GM23248 (cell line): ENCODE results near the gene TRPM7. TPM values are rescaled to one million over a fixed set of nuclear protein-coding genes. Genes with fewer than 3 reads are reported as not detected.

Experiments
- DNase-seq: peaks from one replicate; pipeline ENCODE4 v3.0.0-alpha.2; 2015
- H2AFZ ChIP-seq: fragments of 200-600 bp; sonication (generic); 2 replicates; pipeline ENCODE4 v1.6.1; 2016; ENCODE audit warnings: antibody characterized with exemption
- H3F3A ChIP-seq: fragments of 200-600 bp; sonication (generic); 2 replicates; pipeline ENCODE4 v1.6.1; 2016; ENCODE audit warnings: mild to moderate bottlenecking, antibody characterized with exemption, mixed run types; ENCODE audit not compliant: insufficient read depth
- H3K27ac ChIP-seq: fragments of 200-600 bp; sonication (generic); 2 replicates; pipeline ENCODE4 v1.5.1; 2016; ENCODE audit warnings: mild to moderate bottlenecking
- H3K27me3 ChIP-seq: fragments of 200-600 bp; sonication (generic); replicated peaks from 2 replicates; pipeline ENCODE4 v1.6.1; 2016; ENCODE audit warnings: mild to moderate bottlenecking; ENCODE audit not compliant: insufficient read depth
- H3K36me3 ChIP-seq: fragments of 200-600 bp; sonication (generic); 2 replicates; pipeline ENCODE4 v1.6.1; 2016; ENCODE audit warnings: low read depth, mild to moderate bottlenecking
- H3K4me1 ChIP-seq: fragments of 200-600 bp; sonication (generic); 2 replicates; pipeline ENCODE4 v1.6.1; 2016; ENCODE audit warnings: mild to moderate bottlenecking; ENCODE audit not compliant: insufficient read depth
- H3K4me2 ChIP-seq: fragments of 200-600 bp; sonication (generic); one replicate; pipeline ENCODE4 v1.6.1; 2016; ENCODE audit warnings: mild to moderate bottlenecking; ENCODE audit not compliant: unreplicated experiment
- H3K4me3 ChIP-seq: fragments of 200-600 bp; sonication (generic); 2 replicates; pipeline ENCODE4 v1.5.1; 2016; ENCODE audit warnings: mild to moderate bottlenecking
- H3K79me2 ChIP-seq: fragments of 200-600 bp; sonication (generic); 2 replicates; pipeline ENCODE4 v1.6.1; 2016; ENCODE audit warnings: mild to moderate bottlenecking; ENCODE audit not compliant: insufficient read depth
- H3K9ac ChIP-seq: fragments of 200-600 bp; sonication (generic); 2 replicates; pipeline ENCODE4 v1.6.1; 2016; ENCODE audit warnings: mild to moderate bottlenecking
- H3K9me2 ChIP-seq: fragments of 200-600 bp; sonication (generic); 2 replicates; pipeline ENCODE4 v1.6.1; 2016; ENCODE audit warnings: mixed run types, mild to moderate bottlenecking, moderate library complexity; ENCODE audit not compliant: insufficient read depth
- H3K9me3 ChIP-seq: fragments of 200-600 bp; sonication (generic); one replicate; pipeline ENCODE4 v1.6.1; 2017; ENCODE audit warnings: low read depth
- H4K20me1 ChIP-seq: fragments of 200-600 bp; sonication (generic); 2 replicates; pipeline ENCODE4 v1.6.0; 2016; ENCODE audit not compliant: insufficient read depth
- EZH2 ChIP-seq: fragments of 200-600 bp; sonication (generic); IDR thresholded peaks from 2 replicates; pipeline ENCODE4 v1.6.1; 2018; ENCODE audit warnings: antibody characterized with exemption, mild to moderate bottlenecking; ENCODE audit not compliant: insufficient read depth, poor library complexity, severe bottlenecking
- EZH2phosphoT487 ChIP-seq: fragments of 200-600 bp; sonication (generic); IDR thresholded peaks from 2 replicates; pipeline ENCODE4 v1.6.1; 2018; ENCODE audit warnings: antibody characterized with exemption, moderate library complexity, mild to moderate bottlenecking, low read depth; ENCODE audit not compliant: insufficient read depth
- WGBS, 2 experiments: methylation state at CpG; one replicate each; pipeline ENCODE4 v1.1.6; 2015 to 2017; ENCODE audit warnings: low lambda C conversion rate in 2 of 2, low coverage in 1 of 2; ENCODE audit errors: missing lambda C conversion rate in 2 of 2; 5-methylcytosine and 5-hydroxymethylcytosine counted together
- in situ Hi-C: fragments of 300-500 bp; cut with MboI; formaldehyde crosslinking; loops from 2 replicates; pipeline ENCODE4 v1.15.0; 2020
- polyA plus RNA-seq: library from polyadenylated mRNA; unstranded; fragments of >200 nt; fragmentation: Nextera tagmentation; extraction: Ambion mirVana; gene quantifications from 2 replicates; pipeline ENCODE4 v1.2.1, GENCODE V29; 2016
- total RNA-seq: library from RNA; depleted of rRNA; stranded (reverse); fragments of >200 nt; shearing (Covaris generic); gene quantifications from 2 replicates; pipeline ENCODE4 v1.2.3, GENCODE V29; 2014

TRPM7 gene
- total and polyA plus RNA-seq, 2 experiments from 2014 or later = 15.5 to 38.4 TPM

DNA sequence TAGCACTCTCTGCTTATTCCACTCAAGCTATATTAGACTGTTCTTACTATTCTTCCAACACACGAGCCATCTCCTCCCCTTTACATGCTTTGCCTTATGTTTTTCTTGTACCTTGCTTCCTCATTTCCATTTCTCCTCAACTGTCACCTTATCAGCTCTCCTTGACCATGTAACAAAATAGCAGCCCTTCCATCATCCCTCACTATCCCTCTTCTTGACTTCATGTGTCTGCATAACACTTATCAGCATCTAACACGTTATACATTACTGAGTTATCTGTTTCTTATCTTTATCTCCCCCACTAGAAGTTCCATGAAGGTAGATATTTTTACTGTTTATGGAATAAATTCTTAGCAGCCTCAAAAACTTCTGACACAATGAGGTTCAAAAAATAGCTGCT lies 45.3 kb downstream of the TRPM7 start:
- H3K9me3 ChIP-seq = no peaks in the 10 kb centered on the region
- peaks cover 90% of the 10 kb centered on the region for H3K79me2 ChIP-seq
- in situ Hi-C loops = no loop called here
- H3F3A ChIP-seq = no peaks in the 10 kb centered on the region
- H3K27ac ChIP-seq = no peak overlapping the region
- no peaks in the 10 kb centered on the region for H4K20me1 ChIP-seq
- no peak for DNase-seq
- no peak overlapping the region for H2AFZ ChIP-seq
- no peaks in the 10 kb centered on the region for H3K4me1 ChIP-seq
- H3K9me2 ChIP-seq = no peaks in the 10 kb centered on the region
- no peak overlapping the region for H3K4me2 ChIP-seq
- no peak overlapping the region for H3K9ac ChIP-seq
- peaks cover 52% of the 10 kb centered on the region for H3K36me3 ChIP-seq
- no peak overlapping the region for H3K4me3 ChIP-seq
- TF ChIP-seq EZH2 = no peak
- WGBS, 2 experiments = 98% methylated on average over 2 of the region's 2 CpGs
- no peaks in the 10 kb centered on the region for H3K27me3 ChIP-seq

DNA sequence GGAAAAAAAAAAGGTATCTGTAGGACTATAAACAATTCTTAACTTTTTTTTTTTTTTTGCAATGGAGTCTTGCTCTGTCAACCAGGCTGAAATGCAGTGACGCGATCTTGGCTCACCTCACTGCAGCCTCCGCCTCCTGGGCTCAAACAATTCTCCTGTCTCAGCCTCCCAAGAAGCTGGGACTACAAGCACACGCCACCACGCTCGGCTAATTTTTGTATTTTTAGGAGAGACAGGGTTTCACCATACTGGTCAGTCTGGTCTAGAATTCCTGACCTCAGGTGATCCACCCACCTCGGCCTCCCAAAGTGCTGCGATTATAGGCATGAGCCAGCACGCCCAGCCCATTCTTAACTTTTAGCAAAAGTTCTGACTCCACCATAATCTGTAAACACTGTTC lies 50.5 kb downstream of the TRPM7 start:
- DNase-seq = no peak
- H3F3A ChIP-seq = no peaks in the 10 kb centered on the region
- peaks cover 44% of the 10 kb centered on the region for H3K79me2 ChIP-seq
- in situ Hi-C loops = no loop called here
- H2AFZ ChIP-seq = no peak overlapping the region
- H3K4me2 ChIP-seq = no peak overlapping the region
- no peaks in the 10 kb centered on the region for H3K9me3 ChIP-seq
- peaks cover 64% of the 10 kb centered on the region for H3K36me3 ChIP-seq
- H4K20me1 ChIP-seq = no peaks in the 10 kb centered on the region
- WGBS, 2 experiments = 94% methylated on average over 9 of the region's 9 CpGs
- H3K9ac ChIP-seq = no peak overlapping the region
- H3K27ac ChIP-seq = no peak overlapping the region
- no peaks in the 10 kb centered on the region for H3K27me3 ChIP-seq
- no peak overlapping the region for H3K4me3 ChIP-seq
- no peak for TF ChIP-seq EZH2
- no peak for TF ChIP-seq EZH2phosphoT487
- H3K9me2 ChIP-seq = no peaks in the 10 kb centered on the region
- no peaks in the 10 kb centered on the region for H3K4me1 ChIP-seq

- peaks cover 65% of the 10 kb centered on the region for H3K36me3 ChIP-seq
Observed at GRCh38 chr15:50633653-50634052, 52.9 kb downstream of the TRPM7 start.

GRCh38 chr15:50628421-50628820 lies 58.2 kb downstream of the TRPM7 start:
- Histone ChIP-seq H3K36me3 (peaks cover 31% of the 10 kb centered on the region), H3K4me1 (peaks cover 20% of the 10 kb centered on the region; the same call in 1 of the 2 replicates), H3K9ac (no peak overlapping the region), H3K27ac (no peak overlapping the region), H3K4me2 (no peak overlapping the region), H2AFZ (no peak overlapping the region), H3K27me3 (no peaks in the 10 kb centered on the region), H3F3A (peaks cover 25% of the 10 kb centered on the region; the same call in 1 of the 2 replicates), H3K4me3 (no peak overlapping the region), H4K20me1 (no peaks in the 10 kb centered on the region), H3K79me2 (0 out of 2 replicates have a peak, but pooled peaks cover 6% of the 10 kb centered on the region), H3K9me2 (no peaks in the 10 kb centered on the region), H3K9me3 (no peaks in the 10 kb centered on the region)
- WGBS, 2 experiments = 93 to 98% methylated on average over 5 of the region's 5 CpGs
- DNase-seq = no peak
- in situ Hi-C loops = no loop called here
- TF ChIP-seq EZH2phosphoT487 (no peak), EZH2 (no peak)

More at GRCh38 chr15:50633653-50634052, 52.9 kb downstream of the TRPM7 start:
- Histone ChIP-seq H2AFZ (no peak overlapping the region), H3K79me2 (peaks cover 21% of the 10 kb centered on the region), H3K9me3 (no peaks in the 10 kb centered on the region), H3K4me3 (no peak overlapping the region), H3K27ac (no peak overlapping the region), H3F3A (no peaks in the 10 kb centered on the region), H3K9me2 (no peaks in the 10 kb centered on the region), H3K27me3 (no peaks in the 10 kb centered on the region), H3K4me2 (no peak overlapping the region), H3K4me1 (no peaks in the 10 kb centered on the region), H4K20me1 (no peaks in the 10 kb centered on the region), H3K9ac (no peak overlapping the region)
- TF ChIP-seq EZH2phosphoT487 (no peak), EZH2 (no peak)
- no peak for DNase-seq
- WGBS, 2 experiments = 92 to 93% methylated on average over 3 of the region's 3 CpGs
- in situ Hi-C loops = no loop called here
